GM12873 (cell line): ENCODE measurements around the gene LRRC14B.

ENCODE experiments used
- CTCF ChIP-seq: IDR thresholded peaks from 2 replicates; pipeline ENCODE4 v1.5.1; 2012; ENCODE audit warnings: low read depth, mild to moderate bottlenecking, moderate library complexity, low read length, control low read depth; ENCODE audit not compliant: insufficient read depth; ENCODE audit errors: missing control alignments

The LRRC14B gene

DNA sequence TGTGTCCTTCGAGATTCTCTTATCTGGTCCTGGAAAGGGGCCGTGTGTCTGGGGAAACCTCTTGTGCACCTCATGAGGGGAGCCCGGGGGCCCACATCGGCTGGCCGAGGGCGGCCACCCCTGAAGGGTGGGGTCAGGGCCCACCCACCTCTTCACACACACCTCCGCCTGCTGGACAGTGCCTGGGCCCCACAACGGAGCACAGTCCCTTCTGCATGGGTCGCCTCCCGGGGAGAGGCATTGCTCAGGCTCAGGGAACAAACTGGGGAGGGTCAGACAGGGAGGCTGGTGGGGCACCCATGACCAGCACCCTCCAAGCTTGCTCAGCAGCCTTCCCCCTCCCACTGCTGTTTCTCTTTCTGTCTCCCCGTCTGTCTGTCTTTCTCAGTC, 1.3 kb upstream of the LRRC14B start:
- no peak for TF ChIP-seq CTCF

DNA sequence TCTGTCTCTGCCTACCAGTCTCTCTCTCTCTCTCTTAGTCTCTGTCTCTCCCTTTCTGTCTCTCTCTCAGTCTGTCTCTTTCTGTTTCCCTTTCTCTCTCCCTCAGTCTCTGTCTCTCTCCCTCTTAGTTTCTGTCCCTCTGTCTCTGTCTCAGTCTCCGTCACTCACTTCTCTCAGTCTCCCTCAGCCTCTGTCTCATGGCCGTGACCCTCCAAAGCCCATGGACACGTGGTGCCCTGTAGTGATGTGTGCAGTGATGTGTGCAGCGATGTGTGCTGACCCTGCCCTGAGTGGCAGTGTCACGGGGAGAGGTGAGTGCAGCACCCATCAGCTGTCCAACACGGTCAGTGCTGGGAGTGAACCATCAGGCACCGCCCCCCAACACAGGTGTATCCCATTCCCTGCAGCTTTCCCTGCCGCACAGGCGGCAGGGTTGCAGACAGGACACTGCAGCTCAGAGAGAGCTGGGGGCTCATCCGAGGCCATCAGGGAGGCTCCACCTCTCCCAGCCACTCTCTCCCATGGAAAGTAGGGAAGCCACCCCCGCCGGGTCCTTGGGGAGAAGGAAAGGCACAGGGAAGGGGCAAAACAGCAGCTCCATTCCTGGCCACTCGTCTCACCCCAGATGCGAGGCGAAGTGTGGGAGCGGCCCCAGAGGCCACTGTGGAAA, 794 bp upstream of the LRRC14B start:
- TF ChIP-seq CTCF: no peak

DNA sequence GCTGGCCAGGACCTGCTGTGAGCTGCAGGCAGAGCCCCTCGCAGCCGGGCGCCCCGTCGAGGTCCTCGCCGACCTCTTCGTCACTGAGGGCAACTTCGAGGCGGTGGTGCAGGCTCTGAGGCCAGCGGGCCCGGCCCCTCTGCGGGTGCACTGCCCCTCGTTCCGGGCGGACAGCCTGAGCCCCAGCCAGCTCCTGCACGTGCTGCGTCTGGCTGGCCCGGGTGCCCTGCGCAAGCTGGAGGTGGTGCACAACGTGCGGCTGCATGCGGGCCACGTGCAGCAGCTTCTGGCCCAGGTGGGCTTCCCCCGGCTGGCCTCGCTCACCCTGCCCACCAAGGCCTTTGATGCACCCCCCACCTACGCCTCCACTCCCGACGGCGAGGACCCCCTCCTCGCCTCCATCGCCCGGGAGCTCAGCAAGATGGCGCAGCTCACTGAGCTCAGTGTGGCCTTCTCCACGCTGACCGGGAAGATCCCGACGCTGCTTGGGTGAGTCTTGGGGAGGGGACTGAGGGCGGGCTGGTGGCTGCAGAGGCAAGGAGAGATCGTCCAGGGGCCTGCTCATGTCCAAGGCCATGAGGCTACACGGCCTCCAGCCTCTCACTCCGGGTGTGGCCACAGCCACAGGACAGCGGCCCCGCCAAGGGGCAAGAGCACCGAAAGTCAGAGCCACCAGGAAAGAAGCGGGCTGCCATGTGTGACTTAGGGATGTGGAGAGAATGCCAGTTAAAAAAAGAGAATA, 825 bp downstream of the LRRC14B start:
- TF ChIP-seq CTCF: no peak

DNA sequence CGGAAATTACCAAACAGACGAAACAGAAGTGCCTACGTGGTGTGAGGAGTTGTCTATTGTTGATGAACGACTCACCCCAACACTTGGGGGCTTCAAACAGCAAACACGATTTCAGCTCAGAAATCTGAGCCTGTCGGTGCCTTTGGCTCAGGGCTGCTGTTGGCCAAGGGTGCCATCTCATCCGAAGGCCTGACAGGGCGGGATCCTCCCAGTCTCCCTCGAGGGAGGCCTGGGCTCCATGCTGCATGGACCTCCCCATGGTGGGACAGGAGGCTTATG, 1.3 kb downstream of the LRRC14B start:
- no peak for TF ChIP-seq CTCF

DNA sequence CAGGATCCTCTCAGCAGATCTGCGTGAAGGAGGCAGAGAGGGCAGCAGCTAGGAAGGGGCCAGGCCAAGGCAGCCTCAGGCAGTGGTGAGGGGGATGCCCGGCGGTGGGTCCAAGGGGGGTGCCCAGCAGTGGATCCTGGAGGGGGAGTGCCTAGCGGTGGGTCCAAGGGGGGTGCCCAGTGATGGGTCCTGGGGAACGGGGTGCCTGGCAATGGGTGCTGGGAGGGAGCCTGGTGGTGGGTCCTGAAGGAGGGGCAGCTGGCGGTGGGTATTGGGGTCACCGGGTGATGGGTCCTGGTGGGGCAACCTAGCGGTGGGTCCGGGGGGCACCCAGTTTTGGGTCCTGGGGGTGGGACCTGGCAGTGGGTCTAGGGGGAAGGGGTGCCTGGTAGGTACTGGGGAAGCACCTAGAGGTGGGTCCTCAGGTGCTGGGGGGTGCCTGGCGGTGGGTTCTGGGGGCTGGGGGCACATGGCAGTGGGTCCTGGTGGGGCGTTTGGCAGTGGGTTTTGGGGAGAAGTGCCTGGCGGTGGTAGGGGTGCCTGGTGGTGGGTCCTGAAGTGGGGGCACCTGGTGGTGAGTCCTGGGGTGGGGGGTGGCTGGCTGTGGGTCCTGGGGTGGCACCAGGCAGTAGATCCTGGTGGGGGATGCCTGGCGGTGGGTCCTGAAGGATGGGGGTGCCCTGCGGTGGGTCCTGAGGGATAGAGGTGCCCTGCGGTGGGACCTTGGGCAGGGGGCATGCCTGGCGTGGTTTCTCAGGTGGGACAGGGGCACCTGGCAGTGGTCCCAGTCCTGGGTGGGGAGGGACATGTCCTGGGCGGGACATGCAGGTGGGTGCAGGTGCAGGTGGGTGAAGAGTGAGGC, 1.9 kb downstream of the LRRC14B start:
- no peak for TF ChIP-seq CTCF

GRCh38 chr5:194102-194501, 2.8 kb downstream of the LRRC14B start:
- no peak for TF ChIP-seq CTCF

- no peak for TF ChIP-seq CTCF
Observed at GRCh38 chr5:194603-195209, 3.4 kb downstream of the LRRC14B start.
